IMR-90 (cell line): ENCODE measurements around the gene SCYL3. TPM values are rescaled to one million over a fixed set of nuclear protein-coding genes. Genes with fewer than 3 reads are reported as not detected.

Experiments used
- ATAC-seq: fragments of 200-7000 bp; cut with Tn5 transposase; 2 replicates; pipeline ENCODE4 v1.9.1; 2020; ENCODE audit warnings: low read depth, mild to moderate bottlenecking, moderate library complexity
- BruUV-seq: library from RNA; stranded (reverse); fragments of 400-500 nt; replicated peaks from 2 replicates; lab custom pipeline; 2021; lab: Mats Ljungman, UMichigan
- CTCF ChIA-PET: fragments of 300-600 bp; formaldehyde crosslinking; extraction: SDS; loops from one replicate; lab custom pipeline; 2021; ENCODE audit warnings: antibody characterized with exemption; lab: Yijun Ruan, JAX
- POLR2A ChIA-PET: fragments of 300-600 bp; sonication (Branson Sonifier 250); formaldehyde crosslinking; loops from one replicate; lab custom pipeline; 2022; ENCODE audit warnings: antibody characterized with exemption; ENCODE audit not compliant: unreplicated experiment; lab: Charles Lee
- DNase-seq: peaks from one replicate; pipeline ENCODE4 v3.0.0; 2013
- H2AFZ ChIP-seq: replicated peaks from 2 replicates; pipeline ENCODE3; 2013; ENCODE audit warnings: low read length, mild to moderate bottlenecking; ENCODE audit not compliant: poor library complexity
- H2AK5ac ChIP-seq: 2 replicates; pipeline ENCODE4 v1.6.1; 2013; ENCODE audit warnings: low read depth, low read length, inconsistent platforms
- H2AK9ac ChIP-seq: replicated peaks from 2 replicates; pipeline ENCODE3; 2013; ENCODE audit warnings: mild to moderate bottlenecking, low read depth, low read length, moderate library complexity; ENCODE audit not compliant: poor library complexity
- H2BK120ac ChIP-seq: 2 replicates; pipeline ENCODE4 v1.6.1; 2013; ENCODE audit warnings: low read depth, low read length, inconsistent platforms
- H2BK15ac ChIP-seq: 3 replicates; pipeline ENCODE4 v1.6.1; 2013; ENCODE audit warnings: low read depth, low read length, inconsistent platforms
- H2BK20ac ChIP-seq: 2 replicates; pipeline ENCODE4 v1.6.1; 2013; ENCODE audit warnings: low read depth, mild to moderate bottlenecking, inconsistent platforms, low read length, moderate library complexity
- H2BK5ac ChIP-seq: 2 replicates; pipeline ENCODE4 v1.6.1; 2013; ENCODE audit warnings: mild to moderate bottlenecking, low read depth, low read length, inconsistent platforms; ENCODE audit not compliant: poor library complexity, severe bottlenecking
- H3K14ac ChIP-seq: replicated peaks from 2 replicates; pipeline ENCODE4 v1.6.1; 2013; ENCODE audit warnings: low read depth, low read length, inconsistent platforms
- H3K18ac ChIP-seq: 2 replicates; pipeline ENCODE4 v1.6.1; 2013; ENCODE audit warnings: low read depth, low read length, control low read depth
- H3K23ac ChIP-seq: 2 replicates; pipeline ENCODE4 v1.6.1; 2013; ENCODE audit warnings: low read depth, low read length, inconsistent platforms
- H3K27ac ChIP-seq: 2 replicates; pipeline ENCODE4 v1.5.1; 2013; ENCODE audit warnings: mild to moderate bottlenecking, control low read depth, low read length; ENCODE audit not compliant: insufficient read depth
- H3K27me3 ChIP-seq: 2 replicates; pipeline ENCODE4 v1.6.1; 2013; ENCODE audit warnings: low read length; ENCODE audit not compliant: control insufficient read depth, insufficient read depth
- H3K36me3 ChIP-seq: 2 replicates; pipeline ENCODE4 v1.6.1; 2013; ENCODE audit warnings: low read length, mixed read lengths; ENCODE audit not compliant: control insufficient read depth, insufficient read depth
- H3K4ac ChIP-seq: 2 replicates; pipeline ENCODE4 v1.6.1; 2013; ENCODE audit warnings: low read depth, low read length, inconsistent platforms
- H3K4me1 ChIP-seq: 2 replicates; pipeline ENCODE4 v1.6.1; 2013; ENCODE audit warnings: low read length, mixed read lengths; ENCODE audit not compliant: control insufficient read depth, insufficient read depth
- H3K4me2 ChIP-seq: 2 replicates; pipeline ENCODE4 v1.6.1; 2013; ENCODE audit warnings: low read depth, mild to moderate bottlenecking, control low read depth, low read length, moderate library complexity
- H3K4me3 ChIP-seq: 2 replicates; pipeline ENCODE4 v1.5.1; 2013; ENCODE audit warnings: low read depth, mild to moderate bottlenecking, control low read depth, low read length, moderate library complexity; ENCODE audit not compliant: insufficient read depth
- H3K56ac ChIP-seq: 2 replicates; pipeline ENCODE4 v1.6.1; 2013; ENCODE audit warnings: low read length, inconsistent platforms; ENCODE audit not compliant: insufficient read depth; ENCODE audit errors: extremely low read depth
- H3K79me1 ChIP-seq, 2 experiments: 2 replicates each; pipeline ENCODE4 v1.6.1; 2013; ENCODE audit warnings: low read length in 2 of 2, inconsistent platforms in 1 of 2, low read depth in 1 of 2
- H3K9ac ChIP-seq: 2 replicates; pipeline ENCODE4 v1.6.1; 2013; ENCODE audit warnings: low read depth, low read length, control low read depth
- H3K9me1 ChIP-seq: 2 replicates; pipeline ENCODE4 v1.6.1; 2013; ENCODE audit warnings: low read length, inconsistent platforms; ENCODE audit not compliant: insufficient read depth
- H3K9me3 ChIP-seq: 2 replicates; pipeline ENCODE4 v1.6.1; 2013; ENCODE audit warnings: low read length; ENCODE audit not compliant: control insufficient read depth, insufficient read depth
- H4K20me1 ChIP-seq: 2 replicates; pipeline ENCODE4 v1.6.1; 2013; ENCODE audit warnings: low read length, inconsistent platforms; ENCODE audit not compliant: insufficient read depth
- H4K5ac ChIP-seq: 2 replicates; pipeline ENCODE4 v1.6.1; 2013; ENCODE audit warnings: mild to moderate bottlenecking, low read depth, low read length, control low read depth
- H4K8ac ChIP-seq, 2 experiments: 2 replicates each; pipeline ENCODE4 v1.6.1; 2013; ENCODE audit warnings: low read depth in 2 of 2, low read length in 2 of 2, control low read depth in 1 of 2, inconsistent platforms in 1 of 2
- H4K91ac ChIP-seq: 2 replicates; pipeline ENCODE4 v1.6.1; 2013; ENCODE audit warnings: low read depth, low read length, inconsistent platforms; ENCODE audit not compliant: insufficient read depth
- CEBPB ChIP-seq: IDR thresholded peaks from 2 replicates; pipeline ENCODE4 v1.6.1; 2012; ENCODE audit warnings: low read depth, low read length, improper control_type of control experiment
- CHD1 ChIP-seq: IDR thresholded peaks from 2 replicates; pipeline ENCODE4 v1.6.1; 2012; ENCODE audit warnings: low read depth, low read length, improper control_type of control experiment
- CTCF ChIP-seq: conservative IDR thresholded peaks from 2 replicates; pipeline ENCODE4 v1.5.1; 2012; ENCODE audit warnings: mild to moderate bottlenecking, low read depth, low read length, improper control_type of control experiment
- ELK1 ChIP-seq: fragments of 150-350 bp; IDR thresholded peaks from 2 replicates; pipeline ENCODE4 v1.6.1; 2016; ENCODE audit warnings: low read depth, mild to moderate bottlenecking, low read length, moderate library complexity, borderline replicate concordance
- FOS ChIP-seq: fragments of 150-350 bp; IDR thresholded peaks from 2 replicates; pipeline ENCODE4 v1.6.1; 2016; ENCODE audit warnings: low read depth, low read length
- MAFK ChIP-seq: IDR thresholded peaks from 2 replicates; pipeline ENCODE4 v1.6.1; 2012; ENCODE audit warnings: low read depth, low read length, improper control_type of control experiment
- MAZ ChIP-seq: IDR thresholded peaks from 2 replicates; pipeline ENCODE4 v1.6.1; 2012; ENCODE audit warnings: low read depth, mild to moderate bottlenecking, low read length, improper control_type of control experiment, moderate library complexity, borderline replicate concordance
- MXI1 ChIP-seq: IDR thresholded peaks from 2 replicates; pipeline ENCODE4 v1.6.1; 2012; ENCODE audit warnings: low read depth, mild to moderate bottlenecking, low read length, moderate library complexity, borderline replicate concordance
- NFE2L2 ChIP-seq: fragments of 150-350 bp; IDR thresholded peaks from 2 replicates; pipeline ENCODE4 v1.6.1; 2016; ENCODE audit warnings: low read depth, mild to moderate bottlenecking, low read length
- POLR2A ChIP-seq: IDR thresholded peaks from 2 replicates; pipeline ENCODE4 v1.6.1; 2012; ENCODE audit warnings: mild to moderate bottlenecking, low read depth, low read length
- RAD21 ChIP-seq: IDR thresholded peaks from 2 replicates; pipeline ENCODE4 v1.6.1; 2012; ENCODE audit warnings: low read length, improper control_type of control experiment
- RCOR1 ChIP-seq: IDR thresholded peaks from 2 replicates; pipeline ENCODE4 v1.6.1; 2012; ENCODE audit warnings: mild to moderate bottlenecking, low read length, improper control_type of control experiment; ENCODE audit not compliant: insufficient replicate concordance
- RFX5 ChIP-seq: IDR thresholded peaks from 2 replicates; pipeline ENCODE4 v1.8.0; 2012; ENCODE audit warnings: low read depth, mild to moderate bottlenecking, low read length, moderate library complexity
- SMC3 ChIP-seq: fragments of 150-350 bp; IDR thresholded peaks from 2 replicates; pipeline ENCODE4 v1.6.1; 2016; ENCODE audit warnings: low read depth, mild to moderate bottlenecking, antibody characterized with exemption, low read length, moderate library complexity
- USF2 ChIP-seq: fragments of 150-350 bp; IDR thresholded peaks from 2 replicates; pipeline ENCODE4 v1.6.1; 2017; ENCODE audit warnings: mild to moderate bottlenecking, antibody characterized with exemption, low read length, low read depth
- WGBS, 2 experiments: methylation state at CpG; one replicate each; pipeline versions ENCODE4 v1.1.5 to v1.1.7; 2013; ENCODE audit warnings: missing lambda C conversion rate in 2 of 2; ENCODE audit not compliant: insufficient read length in 1 of 2; ENCODE audit errors: extremely low coverage in 2 of 2; 5-methylcytosine and 5-hydroxymethylcytosine counted together
- dilution Hi-C: fragments of 300-500 bp; cut with HindIII; formaldehyde crosslinking; loops from one replicate; pipeline ENCODE4 v1.14.3; 2018; ENCODE audit warnings: low sequenced_read_pairs; ENCODE audit not compliant: unreplicated experiment
- in situ Hi-C: fragments of 300-500 bp; cut with MboI; formaldehyde crosslinking; loops from 3 replicates; pipeline ENCODE4 v1.14.3; 2019; ENCODE audit warnings: low sequenced_read_pairs, inconsistent platforms, mixed read lengths
- intact Hi-C: fragments of 100-400 bp; cut with micrococcal nuclease; formaldehyde crosslinking; loops from 2 replicates; pipeline ENCODE4 v1.10.0; 2022
- polyA plus RNA-seq, 3 experiments: library from polyadenylated mRNA; depleted of rRNA; stranded (reverse); fragments of >200 nt; gene quantifications; 2 replicates each; pipeline ENCODE4 v1.2.3, GENCODE V29; 2012; ENCODE audit warnings: low replicate concordance in 1 of 3
- total RNA-seq: library from RNA; depleted of rRNA; stranded (reverse); fragments of >200 nt; gene quantifications from 2 replicates; pipeline ENCODE4 v1.2.3, GENCODE V29; 2012

The SCYL3 gene
- total and polyA plus RNA-seq, 2 of the 4 experiments (the other 2 are of a cell fraction): 3.9 to 8.4 TPM

GRCh38 chr1:169834869-169835268, 58.8 kb downstream of the SCYL3 start:
- no peak overlapping the region for H3K56ac ChIP-seq
- H3K36me3 ChIP-seq: no peaks in the 10 kb centered on the region; the same call in none of the 2 replicates
- dilution Hi-C loops: no loop called here
- H3K9ac ChIP-seq: no peak overlapping the region
- no peak overlapping the region for H2AK5ac ChIP-seq
- H3K4me2 ChIP-seq: no peak overlapping the region
- no peak overlapping the region for H3K4me3 ChIP-seq
- TF ChIP-seq RAD21 (no peak), MXI1 (no peak), RFX5 (no peak), USF2 (no peak), FOS (no peak), MAFK (no peak), CTCF (no peak), SMC3 (no peak), RCOR1 (no peak), CEBPB (no peak), CHD1 (no peak), POLR2A (no peak), NFE2L2 (no peak), MAZ (no peak), ELK1 (no peak)
- no peak overlapping the region for H3K18ac ChIP-seq
- H4K91ac ChIP-seq: no peak overlapping the region
- no CpG with 5 or more reads among the region's 1 CpG for WGBS, 2 experiments
- no peak for DNase-seq
- H2BK20ac ChIP-seq: no peak overlapping the region
- no peak overlapping the region for H3K23ac ChIP-seq
- no peak overlapping the region for H3K4ac ChIP-seq
- no peak overlapping the region for H2AK9ac ChIP-seq
- H2BK15ac ChIP-seq: no peak overlapping the region
- CTCF ChIA-PET: no interaction called here
- no peak overlapping the region for H4K5ac ChIP-seq
- no peak overlapping the region for H2BK5ac ChIP-seq
- no peak overlapping the region for H3K14ac ChIP-seq
- intact Hi-C loops: no loop called here
- H3K79me1 ChIP-seq: peaks cover 0 to 3% of the 10 kb centered on the region in 2 experiments; a peak in 1 of 4 replicates
- in situ Hi-C loops: no loop called here
- no peaks in the 10 kb centered on the region for H3K4me1 ChIP-seq
- no peak overlapping the region for H3K27ac ChIP-seq
- no peaks in the 10 kb centered on the region for H3K9me3 ChIP-seq
- H4K20me1 ChIP-seq: no peaks in the 10 kb centered on the region
- no peak overlapping the region for H2BK120ac ChIP-seq
- no peaks in the 10 kb centered on the region for H3K9me1 ChIP-seq
- H2AFZ ChIP-seq: no peak overlapping the region
- no peaks in the 10 kb centered on the region for H3K27me3 ChIP-seq
- no peak for ATAC-seq
- no peak overlapping the region for H4K8ac ChIP-seq
- BruUV-seq: no TSS peak
- POLR2A ChIA-PET: no interaction called here
